ENCODE results near the gene FCER2.

DNA sequence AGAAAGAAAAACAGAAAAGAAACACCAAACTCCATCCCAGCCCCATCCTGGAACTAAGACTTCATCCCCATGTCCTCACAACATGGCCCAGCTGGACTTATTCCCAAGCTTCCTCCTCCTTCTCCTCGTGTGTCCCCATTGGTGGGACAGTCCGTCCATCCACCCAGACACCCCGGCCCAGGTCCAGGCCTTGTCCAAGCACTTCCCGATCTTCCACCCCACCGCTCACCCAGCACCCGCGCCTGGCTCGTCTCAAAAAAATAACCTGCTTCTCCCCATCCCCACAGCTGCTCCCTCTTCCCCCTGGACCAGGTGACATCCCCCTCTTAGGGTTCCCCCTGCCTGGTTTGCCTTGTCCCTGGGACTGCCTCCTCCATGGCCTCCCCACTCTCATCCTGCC is 1.4 kb upstream of the FCER2 start:
- TF ChIP-seq, protein P1, sequence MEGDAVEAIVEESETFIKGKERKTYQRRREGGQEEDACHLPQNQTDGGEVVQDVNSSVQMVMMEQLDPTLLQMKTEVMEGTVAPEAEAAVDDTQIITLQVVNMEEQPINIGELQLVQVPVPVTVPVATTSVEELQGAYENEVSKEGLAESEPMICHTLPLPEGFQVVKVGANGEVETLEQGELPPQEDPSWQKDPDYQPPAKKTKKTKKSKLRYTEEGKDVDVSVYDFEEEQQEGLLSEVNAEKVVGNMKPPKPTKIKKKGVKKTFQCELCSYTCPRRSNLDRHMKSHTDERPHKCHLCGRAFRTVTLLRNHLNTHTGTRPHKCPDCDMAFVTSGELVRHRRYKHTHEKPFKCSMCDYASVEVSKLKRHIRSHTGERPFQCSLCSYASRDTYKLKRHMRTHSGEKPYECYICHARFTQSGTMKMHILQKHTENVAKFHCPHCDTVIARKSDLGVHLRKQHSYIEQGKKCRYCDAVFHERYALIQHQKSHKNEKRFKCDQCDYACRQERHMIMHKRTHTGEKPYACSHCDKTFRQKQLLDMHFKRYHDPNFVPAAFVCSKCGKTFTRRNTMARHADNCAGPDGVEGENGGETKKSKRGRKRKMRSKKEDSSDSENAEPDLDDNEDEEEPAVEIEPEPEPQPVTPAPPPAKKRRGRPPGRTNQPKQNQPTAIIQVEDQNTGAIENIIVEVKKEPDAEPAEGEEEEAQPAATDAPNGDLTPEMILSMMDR (conservative IDR thresholded peaks at IDR 0.05; ENCODE audit: low read depth, low read length), result no peak
- TF ChIP-seq EZH2 (IDR thresholded peaks at IDR 0.05; ENCODE audit: borderline replicate concordance, low read depth, low read length, poor library complexity, severe bottlenecking), result no peak
